Inflammatory macrophage (primary cell): ENCODE data around the gene NMT1.

ENCODE experiments used
- DNase-seq, 2 donors: peaks; one replicate each; pipeline ENCODE4 v3.0.0-alpha.2; 2020 to 2022

The NMT1 gene

DNA sequence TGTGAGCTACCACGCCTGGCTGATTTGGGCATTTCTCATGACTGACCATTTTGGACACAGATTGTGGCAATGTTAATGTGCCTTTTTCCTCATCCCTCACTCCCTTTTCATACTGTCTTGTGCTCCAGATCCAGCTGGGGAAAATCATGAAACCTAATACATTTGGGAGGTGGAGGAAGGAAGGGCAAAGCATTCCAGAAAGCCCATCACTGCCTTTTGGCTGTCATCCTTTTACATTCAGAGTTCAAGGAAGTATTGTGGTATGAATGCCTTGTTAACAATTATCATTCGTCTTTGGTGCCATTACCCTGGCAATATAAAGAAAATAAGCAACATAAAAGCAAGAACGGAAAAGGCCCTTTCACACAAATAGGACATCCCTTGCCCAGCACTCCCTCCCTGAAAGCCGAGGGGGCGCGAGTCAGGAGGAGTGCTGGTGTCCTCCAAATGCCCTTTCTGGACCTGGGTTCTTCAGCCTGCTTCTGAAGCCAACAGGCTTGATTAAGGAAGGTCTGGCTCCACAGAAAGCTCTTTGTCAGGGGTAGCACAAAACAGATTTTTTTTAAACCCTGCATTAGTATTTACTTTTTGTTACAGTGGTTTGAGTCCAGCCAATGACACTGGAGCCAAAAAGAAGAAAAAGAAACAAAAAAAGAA, 20.1 kb downstream of the NMT1 start:
- no peak for DNase-seq

DNA sequence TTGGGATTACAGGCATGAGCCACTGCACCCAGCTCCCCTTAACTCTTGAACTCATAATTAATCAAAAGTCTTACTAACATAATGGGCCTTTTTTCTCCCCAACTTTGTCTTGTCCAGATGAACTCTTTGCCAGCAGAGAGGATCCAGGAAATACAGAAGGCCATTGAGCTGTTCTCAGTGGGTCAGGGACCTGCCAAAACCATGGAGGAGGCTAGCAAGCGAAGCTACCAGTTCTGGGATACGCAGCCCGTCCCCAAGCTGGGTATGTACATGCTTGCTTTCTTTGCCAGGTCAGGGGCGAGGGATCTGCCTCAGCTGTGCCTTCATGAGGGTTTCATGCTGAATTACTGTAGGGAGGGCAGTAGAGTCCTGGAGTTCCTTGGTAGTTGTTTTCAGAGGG, 25.3 kb downstream of the NMT1 start:
- no peak for DNase-seq

DNA sequence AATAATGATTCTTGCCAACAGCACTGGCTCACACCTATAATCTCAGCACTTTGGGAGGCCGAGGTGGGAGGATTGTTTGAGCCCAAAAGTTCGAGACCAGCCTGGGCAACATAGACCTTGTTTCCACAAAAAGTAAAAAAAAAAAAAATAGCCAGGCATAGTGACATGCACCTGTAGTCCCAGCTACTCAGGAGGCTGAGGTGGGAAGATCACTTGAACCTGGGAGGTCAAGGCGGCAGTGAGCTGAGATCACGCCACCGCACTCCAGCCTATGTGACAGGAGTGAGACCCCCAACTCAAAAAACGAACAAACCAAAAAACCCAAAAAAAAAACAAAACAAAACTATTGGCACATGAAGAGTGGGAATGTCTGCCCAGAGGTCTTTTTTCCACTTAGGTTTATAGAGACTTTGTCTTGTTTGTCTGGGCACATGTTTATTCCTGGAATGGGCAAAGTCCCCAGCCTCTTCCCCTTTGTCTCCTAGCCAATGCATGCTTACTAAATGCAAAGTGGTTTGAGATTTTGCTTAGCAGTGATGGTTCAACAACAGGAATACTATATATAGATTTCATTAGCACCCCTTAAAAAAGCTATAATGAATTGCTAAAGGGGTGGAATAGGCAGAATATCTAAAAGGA, 25.9 kb downstream of the NMT1 start:
- DNase-seq: no peak

DNA sequence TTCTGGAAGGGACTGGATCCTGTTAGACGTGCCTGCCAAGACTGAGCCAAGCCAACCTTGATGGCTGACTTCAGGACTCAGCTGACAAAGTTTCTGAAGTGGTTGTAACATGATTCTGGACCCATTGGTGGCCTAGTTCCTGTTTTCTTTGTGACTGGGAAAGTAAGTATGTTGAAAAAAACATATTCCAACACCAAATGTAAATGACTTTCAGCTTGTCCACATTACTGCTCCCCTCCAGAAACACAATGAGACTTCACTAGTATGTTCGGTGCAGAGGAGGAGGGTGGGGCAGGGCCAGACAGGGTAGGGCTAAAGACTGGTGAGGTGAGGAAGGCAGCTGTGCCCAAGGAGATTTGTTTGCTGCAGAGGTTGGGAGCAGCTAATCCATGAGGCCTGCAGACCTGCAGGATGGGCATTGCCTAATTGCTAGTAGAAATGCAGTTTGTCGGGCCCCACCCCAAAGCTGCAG, 26.4 kb downstream of the NMT1 start:
- no peak for DNase-seq

DNA sequence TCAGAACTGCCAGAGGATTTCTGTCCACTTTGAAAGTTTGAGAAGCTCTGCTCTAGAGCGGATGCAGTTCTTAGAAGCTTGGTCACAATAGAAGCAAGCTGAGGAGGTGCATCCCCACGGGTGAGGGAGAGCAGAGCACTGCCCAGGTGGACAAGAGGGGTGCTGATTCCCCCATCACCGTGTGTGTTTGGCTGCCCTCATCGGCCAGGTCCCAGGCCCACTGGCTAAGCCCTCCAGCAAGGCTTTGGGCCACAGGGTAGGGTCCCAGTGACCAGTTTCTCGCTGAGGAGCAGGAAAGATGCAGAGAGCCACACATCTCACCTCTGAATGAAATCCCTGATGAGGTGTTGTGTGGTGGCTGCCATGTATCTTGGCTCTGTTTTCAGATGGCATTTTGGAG, 26.9 kb downstream of the NMT1 start:
- DNase-seq: no peak

DNA sequence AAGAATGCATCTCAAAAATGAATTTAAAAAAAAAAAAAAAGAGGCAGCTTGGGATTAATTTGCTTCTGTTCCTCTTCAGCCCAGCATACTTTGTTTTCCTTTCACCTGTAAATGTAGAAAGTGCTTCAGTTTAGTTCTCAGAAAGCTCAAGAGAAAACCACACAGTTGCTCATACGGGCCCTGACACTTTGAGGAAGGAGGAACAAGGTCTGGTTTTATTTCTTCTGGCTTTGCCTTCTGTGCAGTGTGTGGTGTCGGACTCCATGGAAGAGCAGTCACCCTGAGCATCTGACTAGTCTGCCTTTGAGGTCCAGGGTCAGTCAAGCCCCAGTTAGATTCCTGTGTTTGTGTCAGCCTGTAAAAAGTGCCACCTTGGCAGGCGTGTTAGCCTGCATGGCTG, 27.6 kb downstream of the NMT1 start:
- no peak for DNase-seq

DNA sequence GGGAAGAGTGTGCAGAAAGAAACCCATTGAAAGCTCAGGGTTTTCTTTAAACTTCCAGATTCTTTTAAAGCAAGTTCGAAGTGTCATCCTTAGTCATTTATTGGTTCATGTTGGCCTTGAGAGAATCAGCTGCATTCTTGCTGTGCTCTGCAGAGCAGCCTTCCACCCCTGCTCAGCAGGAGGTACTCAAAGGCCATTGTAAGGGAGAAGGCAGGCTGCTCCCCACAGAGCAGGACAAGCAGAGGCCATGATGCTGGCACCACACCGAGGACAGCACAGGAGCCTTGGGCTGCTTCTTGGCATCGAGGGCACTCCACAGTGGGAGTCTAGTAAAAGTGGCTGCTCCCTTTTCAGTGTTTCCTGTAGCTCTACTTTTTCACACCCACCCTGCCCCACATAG, 29.6 kb downstream of the NMT1 start:
- DNase-seq: no peak

DNA sequence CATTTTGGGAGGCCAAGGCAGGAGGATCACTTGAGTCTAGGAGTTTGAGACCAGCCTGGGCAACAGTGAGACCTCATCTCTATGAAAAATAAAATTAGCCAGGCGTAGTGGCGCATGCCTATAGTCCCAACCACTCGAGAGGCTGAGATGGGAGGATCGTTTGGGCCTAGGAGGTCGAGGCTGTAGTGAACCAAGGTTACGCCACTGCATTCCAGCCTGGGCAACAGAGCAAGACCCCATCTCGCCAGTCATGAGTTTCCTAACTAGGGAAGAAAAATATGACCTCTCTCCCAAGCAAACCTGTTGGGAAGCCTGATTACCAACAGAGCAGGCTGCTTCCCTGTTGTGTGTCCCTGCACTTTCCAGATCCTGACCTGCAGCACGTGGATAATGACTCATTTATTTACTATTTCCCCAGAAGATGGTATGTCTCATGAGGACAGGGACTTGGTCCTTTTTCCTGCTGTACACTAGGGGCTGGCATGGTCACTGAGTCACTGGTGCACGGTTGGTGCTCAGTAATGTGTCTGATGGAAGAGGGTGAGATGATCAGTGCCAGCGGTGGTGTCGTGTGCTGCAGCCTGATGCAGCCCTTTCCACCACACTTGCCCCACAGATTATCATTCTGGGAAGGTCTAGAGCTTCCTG, 30.8 kb downstream of the NMT1 start:
- no peak for DNase-seq

DNA sequence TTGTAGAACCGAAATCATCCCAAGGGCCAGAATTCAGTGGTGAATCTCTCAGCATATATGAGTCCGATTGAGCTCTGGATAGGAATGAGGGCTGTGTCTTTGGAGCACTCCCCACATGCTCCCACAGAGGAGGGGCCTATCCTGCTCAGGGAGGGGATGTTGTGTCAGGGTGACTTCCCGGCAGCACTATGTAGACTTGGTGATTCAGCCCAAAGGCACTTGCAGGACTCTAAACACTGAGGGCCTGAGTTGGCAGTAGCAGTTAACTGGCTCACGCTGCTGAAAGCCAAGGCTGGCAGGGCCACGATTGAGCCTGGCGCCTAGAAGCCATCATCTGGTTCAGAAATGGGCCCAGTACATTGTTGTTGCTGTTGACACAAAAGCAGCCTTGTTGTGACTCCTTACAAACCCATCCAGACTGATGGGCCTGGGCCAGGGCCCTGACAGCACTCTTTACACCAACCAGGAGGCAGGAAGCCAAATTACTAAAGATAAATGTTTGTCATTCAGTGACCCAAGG, 31.9 kb downstream of the NMT1 start:
- DNase-seq: no peak

DNA sequence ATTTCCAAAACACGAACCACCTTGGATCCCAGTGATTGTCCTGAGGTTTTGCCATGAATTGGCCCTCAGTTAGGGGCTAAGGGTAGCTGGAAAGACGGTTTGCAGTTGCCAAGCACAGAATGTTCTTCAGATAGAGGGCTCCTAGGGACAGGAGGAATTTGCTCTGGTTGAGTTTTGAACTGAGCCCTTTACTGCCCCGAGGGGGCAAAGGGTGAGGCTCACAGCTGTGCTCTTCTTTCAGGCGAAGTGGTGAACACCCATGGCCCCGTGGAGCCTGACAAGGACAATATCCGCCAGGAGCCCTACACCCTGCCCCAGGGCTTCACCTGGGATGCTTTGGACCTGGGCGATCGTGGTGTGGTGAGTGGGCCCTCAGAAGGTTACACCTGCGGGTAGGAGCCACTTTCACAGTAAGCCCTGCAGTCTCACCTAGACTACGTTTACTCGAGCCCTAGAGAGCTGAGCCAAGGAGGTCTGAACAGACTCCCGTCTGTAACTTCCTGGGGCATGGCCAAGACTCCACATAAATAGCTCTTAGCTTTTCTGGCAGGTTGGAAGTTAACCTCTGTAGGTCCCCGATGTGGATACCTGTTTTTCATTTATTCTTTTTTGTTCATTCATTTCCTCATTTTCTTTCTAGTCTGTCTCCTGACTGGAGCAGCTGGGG, 32.5 kb downstream of the NMT1 start:
- no peak for DNase-seq

DNA sequence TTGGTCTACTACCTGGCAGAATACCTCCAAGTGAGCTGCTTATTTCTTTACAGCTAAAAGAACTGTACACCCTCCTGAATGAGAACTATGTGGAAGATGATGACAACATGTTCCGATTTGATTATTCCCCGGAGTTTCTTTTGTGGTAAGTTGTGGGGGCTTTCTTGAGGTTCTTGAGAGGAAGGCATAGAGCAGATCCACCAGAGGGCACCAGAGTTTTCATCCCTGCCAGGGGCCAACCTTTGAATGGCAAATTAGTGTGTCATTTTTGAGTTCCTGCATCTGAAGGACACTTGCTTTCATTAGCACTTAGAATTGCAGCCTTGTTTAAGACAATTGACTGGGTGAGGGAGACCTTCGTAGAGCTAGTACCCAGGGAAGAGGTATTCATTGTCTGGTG, 35.0 kb downstream of the NMT1 start:
- DNase-seq: no peak

DNA sequence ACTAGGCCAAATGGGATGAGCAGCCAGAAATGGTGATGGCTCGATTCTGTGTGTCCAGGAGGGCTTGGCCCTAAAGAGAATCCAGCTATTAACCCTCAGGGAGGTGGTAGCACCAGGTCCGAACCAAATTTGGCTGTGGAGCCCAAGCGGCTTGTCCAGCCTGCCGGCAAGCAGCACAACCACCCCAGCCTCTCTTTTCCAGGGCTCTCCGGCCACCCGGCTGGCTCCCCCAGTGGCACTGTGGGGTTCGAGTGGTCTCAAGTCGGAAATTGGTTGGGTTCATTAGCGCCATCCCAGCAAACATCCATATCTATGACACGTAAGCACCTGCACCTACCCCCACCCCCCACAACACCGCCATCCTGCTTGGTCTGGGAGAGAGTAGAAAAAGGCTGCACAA, 35.8 kb downstream of the NMT1 start:
- no peak for DNase-seq

DNA sequence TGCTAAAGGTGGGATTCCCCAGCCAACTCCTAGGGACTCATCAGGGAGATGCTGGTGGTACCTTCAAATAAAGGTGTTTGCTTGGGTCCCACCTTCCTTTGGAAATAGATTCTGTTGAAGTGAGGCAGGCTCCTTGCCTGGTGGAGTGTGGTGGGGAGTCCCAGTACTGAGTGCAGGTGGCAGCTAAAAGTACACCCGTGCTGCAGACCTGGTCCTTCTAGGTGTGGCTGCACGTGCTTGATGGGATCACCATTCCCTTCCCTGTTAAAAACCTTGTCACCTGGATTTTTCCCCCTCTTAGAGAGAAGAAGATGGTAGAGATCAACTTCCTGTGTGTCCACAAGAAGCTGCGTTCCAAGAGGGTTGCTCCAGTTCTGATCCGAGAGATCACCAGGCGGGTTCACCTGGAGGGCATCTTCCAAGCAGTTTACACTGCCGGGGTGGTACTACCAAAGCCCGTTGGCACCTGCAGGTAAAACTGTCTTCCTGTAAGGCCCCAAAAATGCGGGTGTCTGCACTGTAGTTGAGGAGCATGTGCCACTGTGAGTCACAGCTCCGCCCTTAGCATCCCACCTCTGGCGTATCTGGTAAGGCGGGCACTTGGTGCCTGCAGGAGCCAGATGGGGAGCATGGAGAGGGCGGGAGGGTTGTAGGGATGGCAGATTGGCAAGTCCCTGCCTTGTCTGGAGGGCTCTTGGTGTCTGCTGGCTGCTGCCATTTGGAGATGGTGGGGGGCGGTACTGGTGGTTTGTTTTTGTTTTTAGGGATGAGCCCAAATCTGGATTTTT, 37.2 kb downstream of the NMT1 start:
- no peak for DNase-seq

DNA sequence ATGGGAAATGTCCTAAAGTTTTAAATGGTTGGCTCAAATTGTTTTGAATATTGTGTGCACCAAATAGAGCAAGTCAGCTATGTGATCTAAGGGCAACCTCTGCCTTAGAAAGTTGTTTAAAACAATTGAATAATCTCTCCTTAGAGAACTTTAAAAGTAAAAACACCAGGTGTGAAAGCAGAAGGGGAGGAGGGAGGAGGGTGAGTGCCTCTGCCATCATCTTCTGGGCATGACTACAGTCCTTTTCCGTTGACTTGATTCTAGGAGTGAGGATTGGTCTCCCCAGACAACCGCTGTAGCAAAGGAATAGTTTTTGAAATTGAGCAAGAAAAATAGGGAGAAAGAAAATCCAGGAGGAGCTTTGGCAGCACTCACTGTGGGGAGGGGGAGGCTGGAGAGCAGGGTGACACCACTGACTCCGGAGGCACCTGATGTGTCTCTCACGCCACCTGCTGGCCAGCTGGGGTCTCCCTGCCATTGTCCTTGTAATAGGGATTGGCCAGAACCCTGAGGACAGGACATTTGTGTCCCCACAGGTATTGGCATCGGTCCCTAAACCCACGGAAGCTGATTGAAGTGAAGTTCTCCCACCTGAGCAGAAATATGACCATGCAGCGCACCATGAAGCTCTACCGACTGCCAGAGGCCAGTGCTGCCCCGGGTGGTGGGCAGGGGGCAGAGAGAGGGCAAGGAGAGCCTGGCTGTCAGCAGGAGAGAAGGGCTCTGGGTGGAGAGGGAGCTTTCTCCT, 37.9 kb downstream of the NMT1 start:
- peak; percentile 61 to 62 for DNase-seq

DNA sequence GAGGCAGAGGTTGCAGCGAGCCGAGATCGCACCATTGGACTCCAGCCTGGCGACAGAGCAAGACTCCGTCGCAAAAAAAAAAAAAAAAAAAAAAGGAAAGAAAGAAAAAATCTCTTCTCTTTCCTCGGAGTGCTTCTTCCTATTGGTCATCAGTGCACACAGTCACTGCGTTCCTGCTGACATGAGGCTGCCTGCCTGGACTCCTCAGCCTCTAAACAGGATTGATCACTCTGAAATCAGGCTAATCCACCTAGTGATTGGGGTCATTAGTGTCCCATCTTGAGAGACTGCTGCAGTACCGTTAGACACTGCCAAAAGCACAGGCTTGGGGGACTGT, 40.4 kb downstream of the NMT1 start:
- DNase-seq: no peak

DNA sequence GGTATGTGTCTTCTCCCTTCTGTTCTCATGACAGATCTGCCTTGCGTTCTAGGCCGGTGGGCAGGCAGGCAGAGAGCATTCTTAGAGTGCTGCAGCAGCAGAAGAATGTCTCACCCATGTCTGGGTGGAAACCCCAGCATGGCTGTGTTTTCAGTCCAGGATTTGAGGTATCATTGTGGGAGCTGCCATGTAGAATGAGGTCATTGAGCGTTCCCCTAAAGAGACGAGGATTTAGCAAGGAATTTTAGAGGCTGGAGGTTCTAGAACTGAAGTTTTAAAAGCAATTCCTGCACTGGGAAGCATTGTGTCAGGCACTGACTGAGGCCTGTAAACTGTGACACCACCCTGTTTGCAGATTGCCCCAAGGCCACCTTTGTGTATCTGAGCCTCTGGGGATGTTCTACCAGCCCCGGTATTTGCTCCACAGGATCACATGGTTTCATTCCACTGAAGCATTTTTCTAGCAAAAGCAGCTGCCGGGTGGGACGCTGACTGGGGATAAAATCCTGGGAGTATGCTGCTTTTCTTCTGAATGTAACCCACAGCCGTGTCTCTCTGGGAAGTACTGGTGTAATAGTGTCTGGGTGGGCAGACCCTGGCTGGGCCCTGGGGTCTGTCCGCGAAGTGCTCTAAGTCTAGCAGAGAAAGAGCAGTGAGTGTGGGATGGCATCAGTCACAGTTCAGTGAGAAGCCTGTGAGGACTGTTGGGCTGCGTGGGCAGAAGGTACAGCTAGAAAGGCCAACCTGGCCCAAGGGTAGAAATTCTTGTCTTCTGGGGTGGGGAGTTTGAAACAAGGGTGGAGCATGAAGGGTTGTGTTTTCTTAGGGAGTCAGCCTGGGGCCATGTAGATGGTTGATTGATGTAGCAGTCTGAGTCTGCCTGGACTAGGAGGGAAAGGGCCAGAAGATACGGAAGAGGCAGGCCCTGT, 41.0 kb downstream of the NMT1 start:
- no peak for DNase-seq

DNA sequence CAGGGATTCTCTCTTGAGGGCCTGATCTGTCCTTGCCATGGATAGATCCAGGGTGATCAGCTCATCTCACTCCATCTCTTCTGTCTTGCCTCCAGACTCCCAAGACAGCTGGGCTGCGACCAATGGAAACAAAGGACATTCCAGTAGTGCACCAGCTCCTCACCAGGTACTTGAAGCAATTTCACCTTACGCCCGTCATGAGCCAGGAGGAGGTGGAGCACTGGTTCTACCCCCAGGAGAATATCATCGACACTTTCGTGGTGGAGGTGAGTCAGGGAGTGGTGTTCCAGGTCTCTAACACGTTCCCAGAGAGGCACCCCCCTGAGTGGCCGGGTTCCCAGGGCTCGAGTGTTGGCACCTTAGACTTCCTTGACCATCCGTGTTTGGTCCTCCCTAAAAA, 41.7 kb downstream of the NMT1 start:
- no peak for DNase-seq

DNA sequence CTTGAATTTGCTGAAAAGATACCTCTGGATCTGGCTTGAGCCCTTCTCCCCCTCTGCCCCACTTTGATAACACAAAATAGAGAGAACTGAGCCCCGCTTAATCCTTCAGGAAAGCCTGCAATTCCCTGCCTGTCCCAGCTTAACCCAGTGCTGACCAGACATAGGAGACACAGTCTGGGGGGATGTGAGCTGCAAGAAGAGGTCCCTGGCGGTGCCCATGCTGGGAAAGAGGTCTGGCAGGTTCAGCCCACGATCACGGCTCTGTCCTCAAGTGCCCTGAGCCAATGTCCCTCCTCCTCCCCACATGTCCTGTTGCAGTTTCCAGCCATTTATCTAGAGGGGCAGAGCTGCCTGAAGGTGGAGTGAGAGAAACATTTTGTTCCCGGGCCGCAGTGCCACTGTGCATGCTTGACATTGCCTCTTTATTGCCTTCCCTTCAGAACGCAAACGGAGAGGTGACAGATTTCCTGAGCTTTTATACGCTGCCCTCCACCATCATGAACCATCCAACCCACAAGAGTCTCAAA, 42.2 kb downstream of the NMT1 start:
- DNase-seq: no peak

DNA sequence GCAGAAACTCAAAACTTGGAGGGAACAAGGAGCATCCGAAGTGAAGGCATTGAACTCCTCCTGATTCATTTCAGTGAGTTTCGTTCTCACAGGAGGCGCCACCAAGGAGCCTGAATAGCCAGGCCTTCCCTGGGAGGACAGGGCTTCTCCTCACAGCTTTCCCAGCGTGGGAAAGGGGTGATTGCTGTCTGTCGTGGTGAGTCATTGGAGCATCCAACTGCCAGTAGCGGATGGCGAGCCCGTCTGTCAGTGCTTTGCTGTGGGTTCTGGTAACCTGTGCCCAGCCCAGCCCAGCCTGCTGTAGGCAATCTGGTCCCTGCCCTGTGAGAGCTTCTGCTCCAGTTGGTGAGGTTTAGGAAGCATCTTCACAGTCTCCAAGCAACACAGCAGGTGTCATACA, 42.9 kb downstream of the NMT1 start:
- DNase-seq: no peak

DNA sequence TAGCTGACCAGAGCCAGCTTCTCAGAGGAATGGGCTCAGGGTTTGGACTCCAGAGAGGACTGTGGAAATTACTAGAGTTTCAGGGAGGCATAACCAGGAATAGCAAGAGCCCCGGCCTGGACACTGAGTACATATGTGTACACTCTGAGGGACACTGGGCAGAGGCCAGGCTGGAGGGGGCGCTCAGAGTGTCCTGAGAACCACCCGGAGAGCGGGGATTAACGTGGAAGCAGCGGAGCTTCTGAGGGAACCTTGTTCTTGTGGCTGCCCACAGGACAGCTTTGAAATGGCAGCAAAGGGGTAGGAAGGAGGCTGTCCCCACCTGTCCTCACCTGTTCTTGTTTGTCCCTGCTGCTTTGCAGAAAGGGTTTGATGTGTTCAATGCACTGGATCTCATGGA, 43.4 kb downstream of the NMT1 start:
- no peak for DNase-seq
